H1 (cell line): ENCODE data around the gene SPDYE3. TPM values are rescaled to one million over a fixed set of nuclear protein-coding genes. Genes with fewer than 3 reads are reported as not detected.

Source experiments
- polyA plus RNA-seq, 7 experiments: library from polyadenylated mRNA; depleted of rRNA in 3 of 7; stranded (reverse) in 5 of 7; unstranded in 2 of 7; fragments of >200 nt in 5 of 7; fragments of 200-250 nt in 2 of 7; gene quantifications; 1 replicate in 5 of 7; 2 replicates in 1 of 7; 4 replicates in 1 of 7; pipeline versions ENCODE4 v1.2.1 to v1.2.3, GENCODE V29; 2011 to 2013; ENCODE audit warnings: missing spikeins in 2 of 7, mixed read lengths in 2 of 7
- small RNA-seq: library from polyadenylated mRNA; stranded (forward); fragments of <200 nt; extraction: miRNeasy Mini kit (QIAGEN cat#:217004); gene quantifications from one replicate; pipeline ENCODE3, GENCODE V24; 2013; ENCODE audit not compliant: insufficient read depth
- total RNA-seq: library from RNA; stranded (reverse); fragmentation: NEBNext Ultra II Directional; extraction: Animal tissue kit (Norgen Biotek cat#: 25700); gene quantifications from 2 replicates; pipeline ENCODE4 v1.2.1, GENCODE V29; 2021

Gene SPDYE3
- total and polyA plus RNA-seq, 2 of the 8 experiments (the other 6 are each of a cell fraction or from before 2014, with no cell fraction given), result not detected

Small RNAs within 50 kb of the gene (small RNA-seq; reads per million reads assigned to genes)
- not detected for gene RF00019

Other genes with a start within 250 kb of the SPDYE3 start
- 49.1 and 50.7 TPM in 2 replicates for gene ZNF3, start 226.0 kb upstream of the SPDYE3 start, total RNA-seq
- 21.3 and 26.9 TPM in 2 replicates for gene ZNF3, start 226.0 kb upstream of the SPDYE3 start, polyA plus RNA-seq (2011; rRNA removed)
- 127 and 128 TPM in 2 replicates for gene COPS6, start 218.7 kb upstream of the SPDYE3 start, total RNA-seq
- 159 and 225 TPM in 2 replicates for gene COPS6, start 218.7 kb upstream of the SPDYE3 start, polyA plus RNA-seq (2011; rRNA removed)
- gene MCM7, start 206.3 kb upstream of the SPDYE3 start, total RNA-seq, result 339 and 344 TPM in 2 replicates
- gene MCM7, start 206.3 kb upstream of the SPDYE3 start, polyA plus RNA-seq (2011; rRNA removed), result 313 and 394 TPM in 2 replicates
- 15.2 and 15.8 TPM in 2 replicates for gene AP4M1, start 206.1 kb upstream of the SPDYE3 start, total RNA-seq
- 15.9 and 16.6 TPM in 2 replicates for gene AP4M1, start 206.1 kb upstream of the SPDYE3 start, polyA plus RNA-seq (2011; rRNA removed)
- gene TAF6, start 188.3 kb upstream of the SPDYE3 start, total RNA-seq, result 101 and 109 TPM in 2 replicates
- 66.7 and 113 TPM in 2 replicates for gene TAF6, start 188.3 kb upstream of the SPDYE3 start, polyA plus RNA-seq (2011; rRNA removed)
- 15.3 and 15.9 TPM in 2 replicates for gene CNPY4, start 188.1 kb upstream of the SPDYE3 start, total RNA-seq
- 9.1 and 10.2 TPM in 2 replicates for gene CNPY4, start 188.1 kb upstream of the SPDYE3 start, polyA plus RNA-seq (2011; rRNA removed)
- 1.7 TPM in 2 replicates for gene MBLAC1, start 180.7 kb upstream of the SPDYE3 start, total RNA-seq
- gene MBLAC1, start 180.7 kb upstream of the SPDYE3 start, polyA plus RNA-seq (2011; rRNA removed), result 1.00 and 1.2 TPM in 2 replicates
- 153 and 161 TPM in 2 replicates for gene LAMTOR4, start 158.8 kb upstream of the SPDYE3 start, total RNA-seq
- gene LAMTOR4, start 158.8 kb upstream of the SPDYE3 start, polyA plus RNA-seq (2011; rRNA removed), result 622 and 735 TPM in 2 replicates
- gene TRAPPC14, start 149.0 kb upstream of the SPDYE3 start, total RNA-seq, result 20.2 and 22.1 TPM in 2 replicates
- gene TRAPPC14, start 149.0 kb upstream of the SPDYE3 start, polyA plus RNA-seq (2011; rRNA removed), result 11.9 and 19.6 TPM in 2 replicates
- gene GAL3ST4, start 139.1 kb upstream of the SPDYE3 start, total RNA-seq, result 5.1 and 5.3 TPM in 2 replicates
- 13.8 and 15.8 TPM in 2 replicates for gene GAL3ST4, start 139.1 kb upstream of the SPDYE3 start, polyA plus RNA-seq (2011; rRNA removed)
- gene GPC2, start 130.3 kb upstream of the SPDYE3 start, total RNA-seq, result 44.8 and 46.8 TPM in 2 replicates
- 25.3 and 47.8 TPM in 2 replicates for gene GPC2, start 130.3 kb upstream of the SPDYE3 start, polyA plus RNA-seq (2011; rRNA removed)
- gene STAG3, start 129.8 kb upstream of the SPDYE3 start, total RNA-seq, result 3.3 and 3.8 TPM in 2 replicates
- 1.3 and 1.9 TPM in 2 replicates for gene STAG3, start 129.8 kb upstream of the SPDYE3 start, polyA plus RNA-seq (2011; rRNA removed)
- not detected in 2 replicates for gene PVRIG, start 87.8 kb upstream of the SPDYE3 start, total RNA-seq
- 0.15 TPM in 1 of 2 replicates, not detected in the other for gene PVRIG, start 87.8 kb upstream of the SPDYE3 start, polyA plus RNA-seq (2011; rRNA removed)
- gene PILRB, start 50.4 kb downstream of the SPDYE3 start, total RNA-seq, result 32.2 and 34.4 TPM in 2 replicates
- gene PILRB, start 50.4 kb downstream of the SPDYE3 start, polyA plus RNA-seq (2011; rRNA removed), result 49.9 and 66.4 TPM in 2 replicates
- 7.3 and 7.6 TPM in 2 replicates for gene PILRA, start 65.8 kb downstream of the SPDYE3 start, total RNA-seq
- gene PILRA, start 65.8 kb downstream of the SPDYE3 start, polyA plus RNA-seq (2011; rRNA removed), result 10.6 and 14.6 TPM in 2 replicates
- gene ZCWPW1, start 121.0 kb downstream of the SPDYE3 start, total RNA-seq, result 1.4 and 2.7 TPM in 2 replicates
- gene ZCWPW1, start 121.0 kb downstream of the SPDYE3 start, polyA plus RNA-seq (2011; rRNA removed), result 0.51 and 0.75 TPM in 2 replicates
- gene MEPCE, start 122.1 kb downstream of the SPDYE3 start, total RNA-seq, result 48.8 and 51.2 TPM in 2 replicates
- 22.8 and 25.8 TPM in 2 replicates for gene MEPCE, start 122.1 kb downstream of the SPDYE3 start, polyA plus RNA-seq (2011; rRNA removed)
- gene PPP1R35, start 128.8 kb downstream of the SPDYE3 start, total RNA-seq, result 53.8 and 58.2 TPM in 2 replicates
- gene PPP1R35, start 128.8 kb downstream of the SPDYE3 start, polyA plus RNA-seq (2011; rRNA removed), result 52.3 and 78.4 TPM in 2 replicates
- 0.33 TPM in 1 of 2 replicates, not detected in the other for gene SPACDR, start 156.6 kb downstream of the SPDYE3 start, total RNA-seq
- gene SPACDR, start 156.6 kb downstream of the SPDYE3 start, polyA plus RNA-seq (2011; rRNA removed), result 0.26 and 0.31 TPM in 2 replicates
- gene TSC22D4, start 171.5 kb downstream of the SPDYE3 start, total RNA-seq, result 20.3 and 24.1 TPM in 2 replicates
- gene TSC22D4, start 171.5 kb downstream of the SPDYE3 start, polyA plus RNA-seq (2011; rRNA removed), result 13.2 and 22.4 TPM in 2 replicates
- gene NYAP1, start 176.2 kb downstream of the SPDYE3 start, total RNA-seq, result 4.5 and 4.6 TPM in 2 replicates
- 1.9 and 5.0 TPM in 2 replicates for gene NYAP1, start 176.2 kb downstream of the SPDYE3 start, polyA plus RNA-seq (2011; rRNA removed)
- gene AGFG2, start 231.5 kb downstream of the SPDYE3 start, total RNA-seq, result 7.6 TPM in 2 replicates
- gene AGFG2, start 231.5 kb downstream of the SPDYE3 start, polyA plus RNA-seq (2011; rRNA removed), result 11.2 and 15.9 TPM in 2 replicates